ENCODE results near the gene CD4.

CD4 gene

GRCh38 chr12:6830286-6830890 lies 41.1 kb downstream of the CD4 start:
- Histone ChIP-seq H3K27me3 (ENCODE audit: insufficient read depth, low read length) (no peaks in the 10 kb centered on the region), H3K79me2 (ENCODE audit: control insufficient read depth, insufficient read depth, low read length, unreplicated experiment) (peaks cover 29% of the 10 kb centered on the region), H3K4me3 (ENCODE audit: low read depth, low read length) (peak overlapping the region; percentile 100), H2AFZ (ENCODE audit: low read length, unreplicated experiment) (no peak overlapping the region), H3K36me3 (ENCODE audit: insufficient read depth, low read length) (peaks cover 13% of the 10 kb centered on the region), H3K27ac (ENCODE audit: low read depth, low read length) (no peak overlapping the region), H3K4me1 (ENCODE audit: control insufficient read depth, insufficient read depth, low read length, unreplicated experiment) (peaks cover 19% of the 10 kb centered on the region)

GRCh38 chr12:6830999-6831398 lies 41.7 kb downstream of the CD4 start:
- Histone ChIP-seq H3K27ac (ENCODE audit: low read depth, low read length) (no peak overlapping the region), H3K36me3 (ENCODE audit: insufficient read depth, low read length) (peaks cover 13% of the 10 kb centered on the region), H3K27me3 (ENCODE audit: insufficient read depth, low read length) (no peaks in the 10 kb centered on the region), H3K4me3 (ENCODE audit: low read depth, low read length) (no peak overlapping the region), H2AFZ (ENCODE audit: low read length, unreplicated experiment) (no peak overlapping the region), H3K4me1 (ENCODE audit: control insufficient read depth, insufficient read depth, low read length, unreplicated experiment) (peaks cover 18% of the 10 kb centered on the region), H3K79me2 (ENCODE audit: control insufficient read depth, insufficient read depth, low read length, unreplicated experiment) (peaks cover 29% of the 10 kb centered on the region)

- H2AFZ ChIP-seq (ENCODE audit: low read length, unreplicated experiment) = no peak overlapping the region
- peaks cover 13% of the 10 kb centered on the region for H3K36me3 ChIP-seq (ENCODE audit: insufficient read depth, low read length)
- peaks cover 18% of the 10 kb centered on the region for H3K4me1 ChIP-seq (ENCODE audit: control insufficient read depth, insufficient read depth, low read length, unreplicated experiment)
- H3K4me3 ChIP-seq (ENCODE audit: low read depth, low read length) = no peak overlapping the region
- H3K27me3 ChIP-seq (ENCODE audit: insufficient read depth, low read length) = no peaks in the 10 kb centered on the region
- peaks cover 29% of the 10 kb centered on the region for H3K79me2 ChIP-seq (ENCODE audit: control insufficient read depth, insufficient read depth, low read length, unreplicated experiment)
- no peak overlapping the region for H3K27ac ChIP-seq (ENCODE audit: low read depth, low read length)
Observed at GRCh38 chr12:6831450-6831995, 42.2 kb downstream of the CD4 start.

GRCh38 chr12:6832125-6832524 lies 42.8 kb downstream of the CD4 start:
- H3K36me3 ChIP-seq (ENCODE audit: insufficient read depth, low read length) = peaks cover 13% of the 10 kb centered on the region
- H3K79me2 ChIP-seq (ENCODE audit: control insufficient read depth, insufficient read depth, low read length, unreplicated experiment) = peaks cover 29% of the 10 kb centered on the region
- no peak overlapping the region for H2AFZ ChIP-seq (ENCODE audit: low read length, unreplicated experiment)
- no peaks in the 10 kb centered on the region for H3K27me3 ChIP-seq (ENCODE audit: insufficient read depth, low read length)
- no peak overlapping the region for H3K27ac ChIP-seq (ENCODE audit: low read depth, low read length)
- H3K4me1 ChIP-seq (ENCODE audit: control insufficient read depth, insufficient read depth, low read length, unreplicated experiment) = peaks cover 14% of the 10 kb centered on the region
- H3K4me3 ChIP-seq (ENCODE audit: low read depth, low read length) = no peak overlapping the region

- H2AFZ ChIP-seq (ENCODE audit: low read length, unreplicated experiment) = no peak overlapping the region
- no peak overlapping the region for H3K4me3 ChIP-seq (ENCODE audit: low read depth, low read length)
- H3K36me3 ChIP-seq (ENCODE audit: insufficient read depth, low read length) = peaks cover 13% of the 10 kb centered on the region
- peaks cover 8% of the 10 kb centered on the region for H3K4me1 ChIP-seq (ENCODE audit: control insufficient read depth, insufficient read depth, low read length, unreplicated experiment)
- peaks cover 24% of the 10 kb centered on the region for H3K79me2 ChIP-seq (ENCODE audit: control insufficient read depth, insufficient read depth, low read length, unreplicated experiment)
- no peaks in the 10 kb centered on the region for H3K27me3 ChIP-seq (ENCODE audit: insufficient read depth, low read length)
- no peak overlapping the region for H3K27ac ChIP-seq (ENCODE audit: low read depth, low read length)
Observed at GRCh38 chr12:6833189-6833890, 44.0 kb downstream of the CD4 start.

- Histone ChIP-seq H3K79me2 (ENCODE audit: control insufficient read depth, insufficient read depth, low read length, unreplicated experiment) (peaks cover 15% of the 10 kb centered on the region), H3K4me1 (ENCODE audit: control insufficient read depth, insufficient read depth, low read length, unreplicated experiment) (peaks cover 8% of the 10 kb centered on the region), H3K4me3 (ENCODE audit: low read depth, low read length) (no peak overlapping the region), H2AFZ (ENCODE audit: low read length, unreplicated experiment) (no peak overlapping the region), H3K27me3 (ENCODE audit: insufficient read depth, low read length) (no peaks in the 10 kb centered on the region), H3K27ac (ENCODE audit: low read depth, low read length) (no peak overlapping the region), H3K36me3 (ENCODE audit: insufficient read depth, low read length) (peaks cover 13% of the 10 kb centered on the region)
Observed at GRCh38 chr12:6834254-6834653, 44.9 kb downstream of the CD4 start.

- H3K27me3 ChIP-seq (ENCODE audit: insufficient read depth, low read length) = no peaks in the 10 kb centered on the region
- H3K79me2 ChIP-seq (ENCODE audit: control insufficient read depth, insufficient read depth, low read length, unreplicated experiment) = peaks cover 9% of the 10 kb centered on the region
- H3K4me1 ChIP-seq (ENCODE audit: control insufficient read depth, insufficient read depth, low read length, unreplicated experiment) = peaks cover 5% of the 10 kb centered on the region
- no peak overlapping the region for H3K4me3 ChIP-seq (ENCODE audit: low read depth, low read length)
- peaks cover 13% of the 10 kb centered on the region for H3K36me3 ChIP-seq (ENCODE audit: insufficient read depth, low read length)
- no peak overlapping the region for H3K27ac ChIP-seq (ENCODE audit: low read depth, low read length)
- H2AFZ ChIP-seq (ENCODE audit: low read length, unreplicated experiment) = no peak overlapping the region
Observed at GRCh38 chr12:6834873-6835272, 45.5 kb downstream of the CD4 start.

- Histone ChIP-seq H3K79me2 (ENCODE audit: control insufficient read depth, insufficient read depth, low read length, unreplicated experiment) (no peaks in the 10 kb centered on the region), H3K4me1 (ENCODE audit: control insufficient read depth, insufficient read depth, low read length, unreplicated experiment) (no peaks in the 10 kb centered on the region), H3K36me3 (ENCODE audit: insufficient read depth, low read length) (peaks cover 11% of the 10 kb centered on the region), H3K4me3 (ENCODE audit: low read depth, low read length) (no peak overlapping the region), H2AFZ (ENCODE audit: low read length, unreplicated experiment) (no peak overlapping the region), H3K27ac (ENCODE audit: low read depth, low read length) (no peak overlapping the region), H3K27me3 (ENCODE audit: insufficient read depth, low read length) (no peaks in the 10 kb centered on the region)
Observed at GRCh38 chr12:6836851-6837250, 47.5 kb downstream of the CD4 start.

GRCh38 chr12:6837370-6838060 lies 48.2 kb downstream of the CD4 start:
- Histone ChIP-seq H3K4me1 (ENCODE audit: control insufficient read depth, insufficient read depth, low read length, unreplicated experiment) (no peaks in the 10 kb centered on the region), H3K36me3 (ENCODE audit: insufficient read depth, low read length) (peaks cover 8% of the 10 kb centered on the region), H3K79me2 (ENCODE audit: control insufficient read depth, insufficient read depth, low read length, unreplicated experiment) (no peaks in the 10 kb centered on the region), H3K27ac (ENCODE audit: low read depth, low read length) (no peak overlapping the region), H2AFZ (ENCODE audit: low read length, unreplicated experiment) (no peak overlapping the region), H3K27me3 (ENCODE audit: insufficient read depth, low read length) (no peaks in the 10 kb centered on the region), H3K4me3 (ENCODE audit: low read depth, low read length) (no peak overlapping the region)

- H3K4me3 ChIP-seq (ENCODE audit: low read depth, low read length) = no peak overlapping the region
- no peak overlapping the region for H2AFZ ChIP-seq (ENCODE audit: low read length, unreplicated experiment)
- H3K27ac ChIP-seq (ENCODE audit: low read depth, low read length) = no peak overlapping the region
- H3K4me1 ChIP-seq (ENCODE audit: control insufficient read depth, insufficient read depth, low read length, unreplicated experiment) = no peaks in the 10 kb centered on the region
- no peaks in the 10 kb centered on the region for H3K36me3 ChIP-seq (ENCODE audit: insufficient read depth, low read length)
- H3K79me2 ChIP-seq (ENCODE audit: control insufficient read depth, insufficient read depth, low read length, unreplicated experiment) = no peaks in the 10 kb centered on the region
- H3K27me3 ChIP-seq (ENCODE audit: insufficient read depth, low read length) = no peaks in the 10 kb centered on the region
Observed at GRCh38 chr12:6838854-6839253, 49.5 kb downstream of the CD4 start.

Measured in ACC112 (cell line).